Measurements from ENCODE around the gene OR8G5.

OR8G5 gene

GRCh38 chr11:124285610-124286344 lies 29.6 kb downstream of the OR8G5 start:
- DNase-seq (ENCODE audit: low read depth in 3 of 3): no peak

GRCh38 chr11:124294687-124295086 lies 38.5 kb downstream of the OR8G5 start:
- DNase-seq (ENCODE audit: low read depth in 3 of 3): no peak

GRCh38 chr11:124296016-124296415 lies 39.8 kb downstream of the OR8G5 start:
- DNase-seq (ENCODE audit: low read depth in 3 of 3): no peak

- DNase-seq (ENCODE audit: low read depth in 3 of 3): no peak
These were observed 41.7 kb downstream of the OR8G5 start for GRCh38 chr11:124297921-124298320.

GRCh38 chr11:124301548-124301947 lies 45.4 kb downstream of the OR8G5 start:
- no peak for DNase-seq (ENCODE audit: low read depth in 3 of 3)

GRCh38 chr11:124302347-124303125 lies 46.4 kb downstream of the OR8G5 start:
- no peak for DNase-seq (ENCODE audit: low read depth in 3 of 3)

- DNase-seq (ENCODE audit: low read depth in 3 of 3): no peak
These were observed 50.9 kb downstream of the OR8G5 start for GRCh38 chr11:124307093-124307492.

- DNase-seq (ENCODE audit: low read depth in 3 of 3): no peak
These were observed 54.5 kb downstream of the OR8G5 start for GRCh38 chr11:124310721-124311120.

- DNase-seq (ENCODE audit: low read depth in 3 of 3): no peak
These were observed 55.1 kb downstream of the OR8G5 start for GRCh38 chr11:124311269-124311668.

- no peak for DNase-seq (ENCODE audit: low read depth in 3 of 3)
These were observed 55.5 kb downstream of the OR8G5 start for GRCh38 chr11:124311670-124312069.

GRCh38 chr11:124313131-124313530 lies 57.0 kb downstream of the OR8G5 start:
- DNase-seq (ENCODE audit: low read depth in 3 of 3): no peak

GRCh38 chr11:124313849-124314248 lies 57.7 kb downstream of the OR8G5 start, which contains the start of gene OR8D1:
Gene OR8D1 (minus strand): TSS chr11:124313949. CDS start chr11:124310766, 3,183 bp downstream.
- DNase-seq (ENCODE audit: low read depth in 3 of 3): no peak

GRCh38 chr11:124315052-124315451 lies 58.9 kb downstream of the OR8G5 start:
- DNase-seq (ENCODE audit: low read depth in 3 of 3): no peak
